ENCODE data around the gene NAGS. TPM values are rescaled to one million over a fixed set of nuclear protein-coding genes. Genes with fewer than 3 reads are reported as not detected.
A peak's percentile ranks its signal among the peaks of the same experiment; 100 is the strongest.

The NAGS gene
- total RNA-seq, 3 donors from 2014 or later (not counting 1 experiment from before 2014, with no cell fraction given) = 0.92 to 1.7 (median 1.1) TPM

GRCh38 chr17:44001461-44001920 is 2.9 kb upstream of the NAGS start:
- Histone ChIP-seq H3K4me1 (ENCODE audit: control insufficient read depth, insufficient read depth, low read length) (peaks cover 22% of the 10 kb centered on the region), H3K36me3 (ENCODE audit: control insufficient read depth, insufficient read depth, low read length) (no peaks in the 10 kb centered on the region), H3K27me3 (ENCODE audit: control insufficient read depth, insufficient read depth, low read length) (peaks cover 17% of the 10 kb centered on the region), H3K27ac (ENCODE audit: low read length) (no peak overlapping the region), H3K9me3 (ENCODE audit: control insufficient read depth, insufficient read depth, low read length) (no peaks in the 10 kb centered on the region), H3K4me3 (ENCODE audit: low read length) (no peak overlapping the region)
- H3K27ac Mint-ChIP-seq = no peak overlapping the region
- WGBS (ENCODE audit: insufficient coverage) = 97% methylated on average over 2 of the region's 2 CpGs
- no peak for DNase-seq
- H3K27me3 Mint-ChIP-seq (ENCODE audit: low read depth in 2 of 2) = peaks cover 18 to 19% of the 10 kb centered on the region in 2 donors
- no peak for TF ChIP-seq CTCF (IDR thresholded peaks at IDR 0.05)
- ATAC-seq = no peak
- no peak overlapping the region for H3K4me3 Mint-ChIP-seq
- peaks cover 7 to 8% of the 10 kb centered on the region in 2 donors for H3K4me1 Mint-ChIP-seq
- no peaks in the 10 kb centered on the region for H3K9me3 Mint-ChIP-seq
- intact Hi-C loops (cut with micrococcal nuclease) = no loop called here
- H3K36me3 Mint-ChIP-seq = no peaks in the 10 kb centered on the region

GRCh38 chr17:44002141-44002848 is 2.1 kb upstream of the NAGS start:
- H3K27ac Mint-ChIP-seq = no peak overlapping the region
- no peaks in the 10 kb centered on the region for H3K9me3 ChIP-seq (ENCODE audit: control insufficient read depth, insufficient read depth, low read length)
- peaks cover 8 to 12% of the 10 kb centered on the region in 2 donors for H3K4me1 Mint-ChIP-seq
- no peak overlapping the region for H3K4me3 Mint-ChIP-seq
- no peak for TF ChIP-seq CTCF (IDR thresholded peaks at IDR 0.05)
- peaks cover 16% of the 10 kb centered on the region for H3K27me3 ChIP-seq (ENCODE audit: control insufficient read depth, insufficient read depth, low read length)
- no peaks in the 10 kb centered on the region for H3K36me3 ChIP-seq (ENCODE audit: control insufficient read depth, insufficient read depth, low read length)
- peaks cover 28% of the 10 kb centered on the region for H3K4me1 ChIP-seq (ENCODE audit: control insufficient read depth, insufficient read depth, low read length)
- no peaks in the 10 kb centered on the region for H3K9me3 Mint-ChIP-seq
- no peak overlapping the region for H3K27ac ChIP-seq (ENCODE audit: low read length)
- H3K4me3 ChIP-seq (ENCODE audit: low read length) = no peak overlapping the region
- WGBS (ENCODE audit: insufficient coverage) = 85% methylated on average over 9 of the region's 9 CpGs
- H3K27me3 Mint-ChIP-seq (ENCODE audit: low read depth in 2 of 2) = peaks cover 18 to 19% of the 10 kb centered on the region in 2 donors
- no peak for DNase-seq
- H3K36me3 Mint-ChIP-seq = no peaks in the 10 kb centered on the region
- ATAC-seq = no peak
- intact Hi-C loops (cut with micrococcal nuclease) = no loop called here

- no peak overlapping the region for H3K27ac ChIP-seq (ENCODE audit: low read length)
- WGBS (ENCODE audit: insufficient coverage) = 4% methylated on average over 71 of the region's 71 CpGs
- no peak for TF ChIP-seq CTCF (IDR thresholded peaks at IDR 0.05)
- ATAC-seq (no peak), DNase-seq (peak; percentile 24 to 48)
- no peaks in the 10 kb centered on the region for H3K9me3 Mint-ChIP-seq
- intact Hi-C loops (cut with micrococcal nuclease) = loop anchor here (5.0 kb wide), 1 partner anchor 37 kb away; no protein-coding TSS in a partner anchor
- peaks cover 41% of the 10 kb centered on the region for H3K4me1 ChIP-seq (ENCODE audit: control insufficient read depth, insufficient read depth, low read length)
- H3K27ac Mint-ChIP-seq = no peak overlapping the region
- no peaks in the 10 kb centered on the region for H3K36me3 ChIP-seq (ENCODE audit: control insufficient read depth, insufficient read depth, low read length)
- H3K36me3 Mint-ChIP-seq = no peaks in the 10 kb centered on the region
- peaks cover 9 to 18% of the 10 kb centered on the region in 2 donors for H3K27me3 Mint-ChIP-seq (ENCODE audit: low read depth in 2 of 2)
- no peaks in the 10 kb centered on the region for H3K9me3 ChIP-seq (ENCODE audit: control insufficient read depth, insufficient read depth, low read length)
- peaks cover 17 to 24% of the 10 kb centered on the region in 2 donors for H3K4me1 Mint-ChIP-seq
- H3K4me3 Mint-ChIP-seq = peak overlapping the region; percentile 40
- H3K27me3 ChIP-seq (ENCODE audit: control insufficient read depth, insufficient read depth, low read length) = peaks cover 16% of the 10 kb centered on the region
- no peak overlapping the region for H3K4me3 ChIP-seq (ENCODE audit: low read length)
Observed at GRCh38 chr17:44004761-44005526, 522 bp downstream of the NAGS start.

Measured in natural killer cell (primary cell).